OCI-LY7 (cell line): Measurements from ENCODE around the gene ZNF737. TPM values are rescaled to one million over a fixed set of nuclear protein-coding genes. Genes with fewer than 3 reads are reported as not detected.
"Not testable (repeated sequence)": the region's sequence is repeated elsewhere in the genome, so short reads cannot be mapped to it uniquely, and the experiment has no call there.

ENCODE experiments used
- Bru-seq: library from RNA; stranded (reverse); fragments of 400-500 nt; gene quantifications from one replicate; lab custom pipeline; 2021; lab: Mats Ljungman, UMichigan
- BruChase-seq, 2 experiments: library from RNA; stranded (reverse); fragments of 400-500 nt; gene quantifications; one replicate each; lab custom pipeline; 2021; lab: Mats Ljungman, UMichigan
- BruUV-seq: library from RNA; stranded (reverse); fragments of 400-500 nt; replicated peaks from 2 replicates; lab custom pipeline; 2021; lab: Mats Ljungman, UMichigan
- CTCF ChIA-PET: fragments of 300-600 bp; sonication (Branson Sonifier 250); formaldehyde crosslinking; loops from one replicate; lab custom pipeline; 2022; ENCODE audit warnings: antibody characterized with exemption; ENCODE audit not compliant: unreplicated experiment; lab: Charles Lee
- POLR2A ChIA-PET: fragments of 300-600 bp; sonication (Branson Sonifier 250); formaldehyde crosslinking; loops from one replicate; lab custom pipeline; 2022; ENCODE audit warnings: antibody characterized with exemption; lab: Charles Lee
- DNase-seq: peaks from one replicate; pipeline ENCODE4 v3.0.0-alpha.2; 2015; ENCODE audit warnings: low spot score
- H2AFZ ChIP-seq: fragments of 200-600 bp; sonication (generic), shearing (Covaris generic); 2 replicates; pipeline ENCODE4 v1.6.1; 2014; ENCODE audit warnings: mild to moderate bottlenecking, antibody characterized with exemption, low read length, moderate library complexity
- H3K27ac ChIP-seq: fragments of 200-600 bp; sonication (generic); 2 replicates; pipeline ENCODE4 v1.5.1; 2014; ENCODE audit warnings: mixed run types, low read depth, mild to moderate bottlenecking, moderate library complexity, low read length, inconsistent platforms; ENCODE audit not compliant: poor library complexity, severe bottlenecking
- H3K36me3 ChIP-seq: fragments of 200-600 bp; sonication (generic); 2 replicates; pipeline ENCODE4 v1.6.1; 2014; ENCODE audit warnings: mild to moderate bottlenecking, antibody characterized with exemption, low read length, moderate library complexity, mixed read lengths; ENCODE audit not compliant: insufficient read depth
- H3K4me1 ChIP-seq: fragments of 200-600 bp; sonication (generic); 2 replicates; pipeline ENCODE4 v1.5.1; 2014; ENCODE audit warnings: mild to moderate bottlenecking, low read length; ENCODE audit not compliant: insufficient read depth, poor library complexity, severe bottlenecking
- H3K4me2 ChIP-seq: fragments of 200-600 bp; sonication (generic); 2 replicates; pipeline ENCODE4 v1.6.1; 2014; ENCODE audit warnings: mild to moderate bottlenecking, low read length
- H3K4me3 ChIP-seq: fragments of 200-600 bp; sonication (generic); 2 replicates; pipeline ENCODE4 v1.5.1; 2014; ENCODE audit warnings: mild to moderate bottlenecking, low read depth, low read length; ENCODE audit not compliant: poor library complexity, severe bottlenecking
- H3K79me2 ChIP-seq: fragments of 200-600 bp; sonication (generic); 2 replicates; pipeline ENCODE4 v1.6.1; 2016; ENCODE audit warnings: low read depth, mild to moderate bottlenecking, low read length, moderate library complexity, mixed read lengths; ENCODE audit not compliant: insufficient read depth
- H3K9me2 ChIP-seq: fragments of 200-600 bp; sonication (generic); 2 replicates; pipeline ENCODE4 v1.6.1; 2016; ENCODE audit warnings: mild to moderate bottlenecking, low read length, mixed read lengths; ENCODE audit not compliant: insufficient read depth
- H3K9me3 ChIP-seq: fragments of 200-600 bp; sonication (generic); 2 replicates; pipeline ENCODE4 v1.6.1; 2014; ENCODE audit warnings: mild to moderate bottlenecking, mixed run types, low read length, mixed read lengths
- H4K20me1 ChIP-seq: fragments of 200-600 bp; sonication (generic); 2 replicates; pipeline ENCODE4 v1.6.1; 2014; ENCODE audit warnings: mild to moderate bottlenecking, antibody characterized with exemption, low read length, moderate library complexity, mixed read lengths; ENCODE audit not compliant: insufficient read depth
- EZH2phosphoT487 ChIP-seq: fragments of 200-600 bp; sonication (generic); IDR thresholded peaks from 2 replicates; pipeline ENCODE4 v1.6.1; 2018; ENCODE audit warnings: low read depth, borderline replicate concordance, mild to moderate bottlenecking, mixed run types, antibody characterized with exemption, low read length, moderate library complexity, mixed read lengths
- intact Hi-C: fragments of 100-400 bp; cut with micrococcal nuclease; formaldehyde crosslinking; loops from one replicate; pipeline ENCODE4 v1.10.0; 2022; ENCODE audit not compliant: unreplicated experiment
- long read RNA-seq: library from polyadenylated mRNA; stranded (forward); transcript quantifications from one replicate; pipeline ENCODE4 v2.0.0, GENCODE V29; 2022
- total RNA-seq, 2 experiments: library from RNA; depleted of rRNA in 1 of 2; stranded (reverse); fragments of >200 nt in 1 of 2; shearing (Covaris generic) in 1 of 2; gene quantifications; 2 replicates each; pipeline ENCODE4 v1.2.3, GENCODE V29; 2014 to 2022
- TF ChIP-seq, protein P1 (sequence below): fragments of 200-600 bp; sonication (generic); conservative IDR thresholded peaks from 2 replicates; pipeline ENCODE4 v1.5.1; 2014; ENCODE audit warnings: mild to moderate bottlenecking, antibody characterized with exemption, low read length, moderate library complexity, mixed read lengths

The ZNF737 gene
- total RNA-seq (2014; rRNA removed; shearing (Covaris generic)): 23.7 and 33.5 TPM in 2 replicates
- 20.4 and 25.7 TPM in 2 replicates for total RNA-seq (2022)
- Bru-seq, nascent RNA: percentile 81 among the genes with signal in this experiment
- percentile 69 among the genes with signal in this experiment for BruChase-seq, experiment 1, labeled RNA remaining after a 6-hour chase
- BruChase-seq, experiment 2, labeled RNA remaining after a 2-hour chase: percentile 82 among the genes with signal in this experiment
- long read RNA-seq, partial matches to known transcripts: 0 of 8 reads
- long read RNA-seq, other reads (novel, unspliced or antisense): 4 of 8 reads

DNA sequence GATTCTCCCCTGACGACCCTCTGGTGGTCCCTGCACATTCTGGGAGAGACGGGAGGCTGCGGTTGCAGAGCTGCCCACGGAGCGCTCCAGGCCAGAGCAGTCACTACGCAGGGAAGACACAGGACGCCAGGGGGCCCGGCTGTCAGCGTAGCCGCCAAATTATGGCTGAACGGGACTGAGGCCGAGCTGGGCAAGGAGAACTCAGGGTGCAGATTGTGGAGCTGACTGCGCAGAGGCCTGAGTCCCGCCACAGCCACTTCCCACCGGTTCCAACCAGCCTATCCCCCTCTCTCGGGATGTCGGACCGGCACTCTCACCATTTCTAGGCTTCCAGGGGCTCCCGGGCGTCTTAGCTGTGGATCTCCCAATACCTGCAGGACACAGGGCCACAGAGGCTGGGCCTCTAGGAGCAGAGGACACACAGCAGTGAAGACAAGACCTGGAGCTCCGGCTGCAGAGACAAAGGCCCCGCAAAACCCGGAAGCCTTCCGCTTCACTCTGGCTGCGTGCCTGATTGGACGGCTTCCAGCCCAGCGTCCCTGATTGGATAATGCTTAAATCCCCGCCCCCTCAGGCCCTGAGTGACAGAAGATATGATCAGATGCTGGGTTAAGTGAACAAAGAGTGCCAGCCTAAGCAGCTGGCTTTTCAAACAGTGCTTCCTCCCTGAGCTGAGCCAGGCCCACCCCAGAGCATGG, at the start of gene ZNF737:
TSS of gene ZNF737 (minus strand) at position 461 of the 698 bp plus-strand sequence. CDS start at position 320, 141 bp downstream.
- intact Hi-C loops: loop anchor here (2.0 to 10.0 kb wide), 3 partner anchors 211 to 939 kb away; partner anchors contain the start of genes ZNF429, ZNF506 and ZNF66
- Histone ChIP-seq H3K4me3 (peak within 1 kb of the TSS; percentile 97), H3K27ac (peak within 1 kb of the TSS; percentile 74), H2AFZ (peak within 1 kb of the TSS; percentile 64; the same call in 1 of the 2 replicates), H3K79me2 (peaks cover 44% of the 10 kb centered on the region), H3K4me2 (peak within 1 kb of the TSS; percentile 91), H3K9me3 (peaks cover 11% of the 10 kb centered on the region; the same call in 1 of the 2 replicates), H3K9me2 (no peaks in the 10 kb centered on the region), H3K36me3 (peaks cover 38% of the 10 kb centered on the region), H3K4me1 (peaks cover 8% of the 10 kb centered on the region), H4K20me1 (no peaks in the 10 kb centered on the region)
- TF ChIP-seq, protein P1, sequence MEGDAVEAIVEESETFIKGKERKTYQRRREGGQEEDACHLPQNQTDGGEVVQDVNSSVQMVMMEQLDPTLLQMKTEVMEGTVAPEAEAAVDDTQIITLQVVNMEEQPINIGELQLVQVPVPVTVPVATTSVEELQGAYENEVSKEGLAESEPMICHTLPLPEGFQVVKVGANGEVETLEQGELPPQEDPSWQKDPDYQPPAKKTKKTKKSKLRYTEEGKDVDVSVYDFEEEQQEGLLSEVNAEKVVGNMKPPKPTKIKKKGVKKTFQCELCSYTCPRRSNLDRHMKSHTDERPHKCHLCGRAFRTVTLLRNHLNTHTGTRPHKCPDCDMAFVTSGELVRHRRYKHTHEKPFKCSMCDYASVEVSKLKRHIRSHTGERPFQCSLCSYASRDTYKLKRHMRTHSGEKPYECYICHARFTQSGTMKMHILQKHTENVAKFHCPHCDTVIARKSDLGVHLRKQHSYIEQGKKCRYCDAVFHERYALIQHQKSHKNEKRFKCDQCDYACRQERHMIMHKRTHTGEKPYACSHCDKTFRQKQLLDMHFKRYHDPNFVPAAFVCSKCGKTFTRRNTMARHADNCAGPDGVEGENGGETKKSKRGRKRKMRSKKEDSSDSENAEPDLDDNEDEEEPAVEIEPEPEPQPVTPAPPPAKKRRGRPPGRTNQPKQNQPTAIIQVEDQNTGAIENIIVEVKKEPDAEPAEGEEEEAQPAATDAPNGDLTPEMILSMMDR: peak; percentile 36; the same call in 1 of the 2 replicates
- no peak for TF ChIP-seq EZH2phosphoT487
- BruUV-seq: TSS peak; percentile 77
- ChIA-PET POLR2A (interaction anchor here (0.7 to 1.5 kb wide), 9 partner anchors 10 to 1228 kb away, joined by 3 to 15 read pairs (median 3); partner anchors contain the start of genes ZNF626, ZNF66 and ZNF85), CTCF (interaction anchor here (0.8 to 0.9 kb wide), 2 partner anchors 9 to 81 kb away, joined by 3 read pairs; no protein-coding TSS in a partner anchor)
- peak; percentile 98 for DNase-seq

- H3K9me2 ChIP-seq, H3K27ac ChIP-seq, H3K79me2 ChIP-seq, DNase-seq, POLR2A ChIA-PET, intact Hi-C loops, H3K4me3 ChIP-seq, H2AFZ ChIP-seq, H3K4me2 ChIP-seq, H4K20me1 ChIP-seq, H3K36me3 ChIP-seq, CTCF ChIA-PET, H3K9me3 ChIP-seq, H3K4me1 ChIP-seq, BruUV-seq: not testable (repeated sequence)
Measured at GRCh38 chr19:20614971-20615370, 49.4 kb upstream of the ZNF737 start.

DNA sequence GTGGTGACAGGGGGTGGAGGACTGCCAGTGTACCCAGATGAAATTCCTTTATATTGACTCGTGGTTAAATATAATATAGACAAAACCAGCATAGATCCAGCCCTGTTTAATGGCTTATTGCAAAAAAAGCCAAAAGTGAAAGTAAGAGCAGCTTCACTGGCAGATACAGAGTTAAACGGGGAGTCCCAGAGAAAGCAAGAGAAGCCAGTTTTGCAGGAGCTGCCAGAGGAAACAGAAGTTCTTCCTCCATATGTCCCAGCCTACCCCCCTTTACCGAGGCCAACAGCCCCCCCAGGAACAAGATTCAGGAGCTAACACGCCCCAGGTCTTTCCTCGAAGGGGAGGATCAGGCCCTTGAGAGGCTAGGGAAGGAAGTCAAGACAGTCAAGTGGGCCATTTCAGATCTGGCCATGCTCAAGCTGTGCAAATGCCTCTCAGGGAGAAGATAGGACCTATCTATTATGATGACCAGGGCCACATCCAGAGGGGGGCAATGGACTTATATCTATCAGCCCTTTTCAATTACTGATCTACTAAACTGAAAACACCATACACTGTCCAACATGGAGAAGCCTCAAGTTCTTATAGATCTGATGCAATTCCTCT, 47.2 kb upstream of the ZNF737 start:
- Histone ChIP-seq H3K27ac (no peak overlapping the region), H3K4me3 (no peak overlapping the region), H3K36me3 (no peaks in the 10 kb centered on the region), H4K20me1 (no peaks in the 10 kb centered on the region), H3K4me1 (no peaks in the 10 kb centered on the region), H3K4me2 (no peak overlapping the region), H3K79me2 (no peaks in the 10 kb centered on the region), H2AFZ (no peak overlapping the region), H3K9me3 (no peaks in the 10 kb centered on the region), H3K9me2 (no peaks in the 10 kb centered on the region)
- BruUV-seq: no TSS peak
- TF ChIP-seq, protein P1: no peak
- no peak for TF ChIP-seq EZH2phosphoT487
- CTCF ChIA-PET: no interaction called here
- no peak for DNase-seq
- intact Hi-C loops: no loop called here
- POLR2A ChIA-PET: no interaction called here
